NCI-H345 treated with DMSO at 0.1 percent for 48 hours (cell line): ENCODE results near the gene IFIT2.
"Not testable (repeated sequence)": the region's sequence is repeated elsewhere in the genome, so short reads cannot be mapped to it uniquely, and the experiment has no call there.

ENCODE experiments used
- DNase-seq: peaks from one replicate; lab custom pipeline; 2025; ENCODE audit not compliant: unreplicated experiment; lab: John Stamatoyannopoulos, UW

IFIT2 gene

GRCh38 chr10:89301721-89302445 is at the start of gene IFIT2:
Gene IFIT2, plus strand, starts transcription at chr10:89302046. Its CDS starts 78 bp downstream, at chr10:89302124.
- peak; percentile 16 for DNase-seq

GRCh38 chr10:89252225-89252585 is 49.6 kb upstream of the IFIT2 start:
- DNase-seq = no peak

- DNase-seq = not testable (repeated sequence)
These were observed 46.7 kb upstream of the IFIT2 start for GRCh38 chr10:89255091-89255579.

GRCh38 chr10:89255793-89256192 is 46.1 kb upstream of the IFIT2 start:
- DNase-seq = no peak

- no peak for DNase-seq
These were observed 45.5 kb upstream of the IFIT2 start for GRCh38 chr10:89256340-89256739.

- DNase-seq = no peak
These were observed 44.9 kb upstream of the IFIT2 start for GRCh38 chr10:89256962-89257361.

- no peak for DNase-seq
These were observed 44.3 kb upstream of the IFIT2 start for GRCh38 chr10:89257581-89257980.

- no peak for DNase-seq
These were observed 43.0 kb upstream of the IFIT2 start for GRCh38 chr10:89258881-89259280.

GRCh38 chr10:89262086-89263051 is 39.5 kb upstream of the IFIT2 start:
- DNase-seq = no peak

- no peak for DNase-seq
These were observed 38.8 kb upstream of the IFIT2 start for GRCh38 chr10:89263091-89263490.

GRCh38 chr10:89263531-89263930 is 38.3 kb upstream of the IFIT2 start:
- DNase-seq = no peak

- DNase-seq = no peak
These were observed 35.0 kb upstream of the IFIT2 start for GRCh38 chr10:89266721-89267453.

GRCh38 chr10:89269433-89270152 is 32.3 kb upstream of the IFIT2 start:
- DNase-seq = no peak

- no peak for DNase-seq
These were observed 31.7 kb upstream of the IFIT2 start for GRCh38 chr10:89270153-89270483.

GRCh38 chr10:89271532-89271931 is 30.3 kb upstream of the IFIT2 start:
- DNase-seq = no peak

GRCh38 chr10:89273680-89274079 is 28.2 kb upstream of the IFIT2 start:
- DNase-seq = no peak

GRCh38 chr10:89274928-89275327 is 26.9 kb upstream of the IFIT2 start:
- no peak for DNase-seq

GRCh38 chr10:89275383-89275782 is 26.5 kb upstream of the IFIT2 start:
- no peak for DNase-seq

- DNase-seq = no peak
These were observed 23.8 kb upstream of the IFIT2 start for GRCh38 chr10:89278034-89278535.

GRCh38 chr10:89278900-89279392 is 22.9 kb upstream of the IFIT2 start:
- DNase-seq = no peak
